ENCODE results near the gene TMED4.

The TMED4 gene

GRCh38 chr7:44540592-44541027 lies 41.4 kb downstream of the TMED4 start:
- DNase-seq (ENCODE audit: low read depth in 2 of 3, low spot score in 2 of 3) = no peak

GRCh38 chr7:44539669-44540506 lies 42.1 kb downstream of the TMED4 start:
- no peak for DNase-seq (ENCODE audit: low read depth in 2 of 3, low spot score in 2 of 3)

- DNase-seq (ENCODE audit: low read depth in 2 of 3, low spot score in 2 of 3) = no peak
Measured at GRCh38 chr7:44538798-44539668, 43.0 kb downstream of the TMED4 start.

DNA sequence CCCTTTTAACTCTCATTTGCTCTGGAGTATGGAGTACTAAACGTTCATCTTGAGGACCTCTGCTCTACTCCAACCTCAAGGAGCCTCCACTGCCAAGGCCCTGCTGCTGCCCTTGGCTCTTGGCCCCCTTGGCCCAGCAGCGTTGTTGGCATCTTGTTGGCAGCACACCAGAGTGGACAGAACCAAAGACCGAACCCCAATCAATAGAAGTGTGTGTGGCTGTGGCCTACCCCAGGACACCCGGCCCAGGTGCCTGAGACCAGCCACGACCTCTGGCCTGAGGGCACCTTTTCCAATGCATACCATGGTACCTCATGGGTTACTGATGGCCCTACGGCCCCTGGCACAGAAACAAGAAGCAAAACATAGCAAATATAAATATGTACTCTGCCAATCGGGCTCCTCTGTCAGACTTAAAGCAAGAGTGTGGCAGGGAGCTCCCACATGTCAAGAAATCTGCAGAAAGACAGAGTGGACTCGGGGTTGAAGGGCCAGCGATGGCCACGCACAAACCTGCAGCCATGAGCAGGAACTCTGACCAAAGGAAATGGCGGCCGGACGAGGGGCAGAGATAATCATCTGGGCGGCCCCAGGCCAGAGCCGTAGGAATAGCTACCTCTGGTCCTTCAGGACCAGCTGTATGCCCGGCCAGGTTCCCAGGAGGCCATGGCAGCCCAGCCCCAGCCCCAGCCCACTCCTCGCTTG lies 43.8 kb downstream of the TMED4 start:
- DNase-seq (ENCODE audit: low read depth in 2 of 3, low spot score in 2 of 3) = no peak

DNA sequence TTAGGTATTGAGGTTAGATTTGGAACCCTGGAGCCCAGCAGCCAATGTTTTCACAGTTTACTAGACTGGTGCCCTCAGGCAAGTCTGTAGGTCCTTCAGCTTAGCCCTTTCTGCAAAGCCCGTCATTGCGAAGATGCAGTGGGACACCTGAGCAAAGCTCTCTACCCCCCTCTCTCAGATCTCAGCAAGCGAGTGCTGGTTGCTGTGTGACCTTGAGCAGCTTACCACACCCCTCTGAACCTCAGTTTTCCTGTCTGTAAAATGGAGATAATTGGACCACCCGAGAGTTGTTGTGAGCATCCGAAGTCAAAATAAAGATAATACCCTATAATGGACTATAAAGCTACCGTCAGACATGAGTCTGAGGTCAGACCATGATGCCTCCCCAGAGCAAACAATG lies 44.6 kb downstream of the TMED4 start:
- DNase-seq (ENCODE audit: low read depth in 2 of 3, low spot score in 2 of 3) = no peak

GRCh38 chr7:44536090-44536489 lies 45.9 kb downstream of the TMED4 start:
- DNase-seq (ENCODE audit: low read depth in 2 of 3, low spot score in 2 of 3) = no peak

DNA sequence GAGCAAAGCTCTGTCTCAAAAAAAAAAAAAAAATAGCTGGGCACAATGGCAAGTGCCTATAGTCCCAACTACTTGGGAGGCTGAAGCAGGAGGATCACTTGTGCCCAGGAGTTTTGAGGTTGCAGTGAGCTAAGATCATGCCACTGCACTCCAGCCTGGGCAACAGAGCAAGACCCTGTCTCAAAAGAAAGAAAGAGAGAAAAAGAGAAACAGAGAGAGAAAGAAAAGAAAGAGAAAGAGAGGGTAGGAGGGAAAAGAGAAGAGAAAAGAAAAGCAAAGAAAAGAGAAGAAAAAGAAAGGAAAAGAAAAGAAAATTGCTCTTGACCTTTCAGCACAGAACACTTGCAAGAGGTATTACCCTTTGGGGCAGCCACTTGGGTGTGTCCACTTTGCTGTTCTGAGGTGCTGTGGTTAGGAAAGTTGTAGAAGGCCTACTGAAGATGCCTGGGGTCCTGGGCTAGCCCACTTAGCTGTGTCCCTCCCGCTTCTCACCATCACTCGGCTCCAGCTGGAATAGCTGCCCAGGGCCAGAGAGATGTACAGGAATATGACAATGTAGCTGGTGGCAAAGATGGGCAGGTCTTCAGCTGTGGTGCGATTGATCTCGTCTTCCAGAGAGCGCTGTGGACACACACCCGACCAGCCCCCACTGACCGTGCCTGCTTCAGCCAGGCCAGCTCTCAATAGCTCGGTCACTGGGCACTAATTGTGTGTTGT lies 46.5 kb downstream of the TMED4 start:
- no peak for DNase-seq (ENCODE audit: low read depth in 2 of 3, low spot score in 2 of 3)

DNA sequence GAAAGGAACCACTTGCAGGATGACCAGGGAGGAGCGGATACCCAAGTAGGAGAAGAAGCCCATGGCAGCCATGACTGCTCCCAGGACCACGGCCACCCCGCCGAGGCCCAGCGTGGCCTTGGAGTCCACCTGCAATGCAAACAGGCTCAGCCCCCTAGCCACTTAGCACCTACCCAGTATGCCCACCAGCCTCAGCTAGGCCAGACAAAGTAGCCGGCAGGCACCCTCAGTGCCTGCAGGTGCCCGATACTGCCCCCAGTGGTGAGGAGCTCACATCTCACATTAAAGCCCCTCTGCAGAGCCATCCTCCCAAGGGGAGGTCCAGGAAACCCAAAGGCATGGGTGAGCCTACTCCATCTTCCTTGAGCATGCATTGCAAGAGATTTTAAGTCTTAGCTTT lies 47.5 kb downstream of the TMED4 start:
- DNase-seq (ENCODE audit: low read depth in 2 of 3, low spot score in 2 of 3) = peak in 2 of 3 experiments; percentile 13 to 30

- DNase-seq (ENCODE audit: low read depth in 2 of 3, low spot score in 2 of 3) = no peak
Measured at GRCh38 chr7:44534087-44534486, 47.9 kb downstream of the TMED4 start.

- no peak for DNase-seq (ENCODE audit: low read depth in 2 of 3, low spot score in 2 of 3)
Measured at GRCh38 chr7:44533301-44534055, 48.6 kb downstream of the TMED4 start.

- DNase-seq (ENCODE audit: low read depth in 2 of 3, low spot score in 2 of 3) = no peak
Measured at GRCh38 chr7:44531421-44532380, 50.3 kb downstream of the TMED4 start.

- no peak for DNase-seq (ENCODE audit: low read depth in 2 of 3, low spot score in 2 of 3)
Measured at GRCh38 chr7:44530990-44531389, 51.0 kb downstream of the TMED4 start.
